A549 (cell line): Measurements from ENCODE around the gene MIA3. TPM values are rescaled to one million over a fixed set of nuclear protein-coding genes. Genes with fewer than 3 reads are reported as not detected.

ENCODE experiments used
- ATAC-seq, 2 experiments: fragments of 200-7000 bp in 1 of 2; fragments of >200 bp in 1 of 2; cut with Nextera tagmentation in 1 of 2; cut with Tn5 transposase in 1 of 2; 3 replicates each; pipeline versions ENCODE4 v1.8.0 to v1.9.1; 2018 to 2020; ENCODE audit warnings: mild to moderate bottlenecking in 1 of 2, moderate library complexity in 1 of 2
- CTCF ChIA-PET: fragments of 300-600 bp; sonication (Branson Sonifier 250); formaldehyde crosslinking; extraction: SDS; loops from one replicate; lab custom pipeline; 2021; ENCODE audit warnings: antibody characterized with exemption, inconsistent platforms; lab: Yijun Ruan, JAX
- POLR2A ChIA-PET: fragments of 350-600 bp; formaldehyde crosslinking; extraction: SDS; loops from one replicate; lab custom pipeline; 2021; ENCODE audit warnings: antibody characterized with exemption, inconsistent platforms; lab: Yijun Ruan, JAX
- DNase-seq, 2 experiments: peaks; one replicate each; pipeline versions ENCODE4 v3.0.0 to v3.0.0-alpha.2; 2011 to 2016; ENCODE audit warnings: low read depth in 1 of 2, low spot score in 1 of 2
- FAIRE-seq: peaks from 2 replicates; lab custom pipeline; 2011; peaks lifted over from hg19 to GRCh38; lab: Jason Lieb, UNC
- H3K27ac ChIP-seq, 2 experiments: fragments of >200 bp; sonication (Bioruptor Twin); formaldehyde crosslinking; 3 replicates each; pipeline ENCODE4 v1.5.1; 2016 to 2017
- H3K4me1 ChIP-seq: fragments of >200 bp; sonication (Bioruptor Twin); formaldehyde crosslinking; 3 replicates; pipeline ENCODE4 v1.6.1; 2016
- H3K4me2 ChIP-seq: fragments of >200 bp; sonication (Bioruptor Twin); formaldehyde crosslinking; 3 replicates; pipeline ENCODE4 v1.6.1; 2016
- H3K4me3 ChIP-seq: fragments of >200 bp; sonication (Bioruptor Twin); formaldehyde crosslinking; 3 replicates; pipeline ENCODE4 v1.5.1; 2016
- H3K9me3 ChIP-seq: fragments of >200 bp; sonication (Bioruptor Twin); formaldehyde crosslinking; 3 replicates; pipeline ENCODE4 v1.6.1; 2016
- ATOH8 ChIP-seq: fragments of 250-450 bp; sonication (Bioruptor Pico); IDR thresholded peaks from 2 replicates; pipeline ENCODE4 v1.5.0; 2020; ENCODE audit warnings: low read depth, mild to moderate bottlenecking, moderate library complexity
- BHLHE40 ChIP-seq: IDR thresholded peaks from 2 replicates; pipeline ENCODE4 v1.6.1; 2012; ENCODE audit warnings: low read depth, low read length, inconsistent platforms
- CEBPB ChIP-seq, 2 experiments: fragments of >200 bp in 1 of 2; sonication (Bioruptor Twin) in 1 of 2; formaldehyde crosslinking in 1 of 2; IDR thresholded peaks; 2 replicates each; pipeline ENCODE4 v1.6.1; 2012 to 2016
- CHD2 ChIP-seq: fragments of 150-350 bp; IDR thresholded peaks from 2 replicates; pipeline ENCODE4 v1.6.1; 2014; ENCODE audit warnings: low read length; ENCODE audit not compliant: partially characterized antibody
- E2F6 ChIP-seq: IDR thresholded peaks from 2 replicates; pipeline ENCODE4 v1.6.1; 2012; ENCODE audit warnings: low read depth, borderline replicate concordance
- EHF ChIP-seq: fragments of 250-450 bp; sonication (Bioruptor Pico); IDR thresholded peaks from 2 replicates; pipeline ENCODE4 v1.5.0; 2020; ENCODE audit warnings: mild to moderate bottlenecking
- ELK1 ChIP-seq: fragments of 150-350 bp; IDR thresholded peaks from 2 replicates; pipeline ENCODE4 v1.6.1; 2014; ENCODE audit warnings: low read depth, mild to moderate bottlenecking, low read length
- EP300 ChIP-seq, 2 experiments: fragments of >200 bp; sonication (Bioruptor Twin); formaldehyde crosslinking; IDR thresholded peaks; 2 replicates in 1 of 2; 3 replicates in 1 of 2; pipeline ENCODE4 v1.6.1; 2016 to 2017
- ESRRA ChIP-seq: fragments of 150-350 bp; IDR thresholded peaks from 2 replicates; pipeline ENCODE4 v1.6.1; 2014; ENCODE audit warnings: mild to moderate bottlenecking, low read length, borderline replicate concordance
- FOSB ChIP-seq: fragments of 250-450 bp; sonication (Bioruptor Pico); IDR thresholded peaks from 2 replicates; pipeline ENCODE4 v1.5.0; 2020; ENCODE audit warnings: mild to moderate bottlenecking, moderate library complexity
- FOXS1 ChIP-seq: fragments of 250-450 bp; sonication (Bioruptor Pico); IDR thresholded peaks from 2 replicates; pipeline ENCODE4 v1.5.0; 2020; ENCODE audit warnings: mild to moderate bottlenecking, moderate library complexity
- GATA3 ChIP-seq: IDR thresholded peaks from 2 replicates; pipeline ENCODE4 v1.6.1; 2012; ENCODE audit warnings: borderline replicate concordance
- HDAC2 ChIP-seq: fragments of 200-600 bp; sonication (generic); IDR thresholded peaks from 2 replicates; pipeline ENCODE4 v1.6.1; 2016
- HES2 ChIP-seq: fragments of >200 bp; sonication (Bioruptor Twin); formaldehyde crosslinking; IDR thresholded peaks from 2 replicates; pipeline ENCODE4 v1.6.1; 2016
- HOXA7 ChIP-seq: fragments of 250-450 bp; sonication (Bioruptor Pico); IDR thresholded peaks from 2 replicates; pipeline ENCODE4 v1.5.0; 2020; ENCODE audit warnings: mild to moderate bottlenecking, moderate library complexity
- KDM5A ChIP-seq: fragments of 200-600 bp; sonication (generic); IDR thresholded peaks from 2 replicates; pipeline ENCODE4 v1.6.1; 2016; ENCODE audit warnings: antibody characterized with exemption, mild to moderate bottlenecking
- MAX ChIP-seq: IDR thresholded peaks from 2 replicates; pipeline ENCODE4 v1.6.1; 2012
- MAZ ChIP-seq: fragments of 150-350 bp; IDR thresholded peaks from 2 replicates; pipeline ENCODE4 v1.6.1; 2014; ENCODE audit warnings: antibody characterized with exemption, low read depth, low read length, borderline replicate concordance
- NFE2L2 ChIP-seq: fragments of 150-350 bp; conservative IDR thresholded peaks from 2 replicates; pipeline ENCODE4 v1.6.1; 2014; ENCODE audit warnings: low read length
- PHF8 ChIP-seq: fragments of 200-600 bp; sonication (generic); IDR thresholded peaks from 2 replicates; pipeline ENCODE4 v1.6.1; 2016; ENCODE audit warnings: low read depth, mild to moderate bottlenecking, antibody characterized with exemption, moderate library complexity, borderline replicate concordance
- POLR2AphosphoS2 ChIP-seq: conservative IDR thresholded peaks from 2 replicates; pipeline ENCODE4 v1.6.1; 2012; ENCODE audit warnings: low read length, improper control_type of control experiment, inconsistent platforms
- RCOR1 ChIP-seq: fragments of 150-350 bp; IDR thresholded peaks from 2 replicates; pipeline ENCODE4 v1.6.1; 2014; ENCODE audit warnings: antibody characterized with exemption, low read length, low read depth
- ZSCAN20 ChIP-seq: fragments of 250-450 bp; sonication (Bioruptor Pico); IDR thresholded peaks from 2 replicates; pipeline ENCODE4 v1.8.0; 2022; ENCODE audit warnings: mild to moderate bottlenecking, moderate library complexity
- WGBS: methylation state at CpG from one replicate; pipeline ENCODE4 v1.1.6; 2017; ENCODE audit errors: missing lambda C conversion rate; 5-methylcytosine and 5-hydroxymethylcytosine counted together
- polyA plus RNA-seq, 4 experiments: library from polyadenylated mRNA; depleted of rRNA in 3 of 4; stranded (reverse); fragments of >200 nt; fragmentation: RNase III in 1 of 4; extraction: RNeasy Plus Mini Kit Qiagen cat#74134 plus additional on column Dnase treatment in 1 of 4; gene quantifications; 2 replicates in 3 of 4; 3 replicates in 1 of 4; pipeline ENCODE4 v1.2.3, GENCODE V29; 2011 to 2017
- TF ChIP-seq, protein P1 (sequence below): fragments of >200 bp; sonication (Bioruptor Twin); formaldehyde crosslinking; IDR thresholded peaks from 3 replicates; pipeline ENCODE4 v1.5.1; 2016
- TF ChIP-seq, protein P2 (sequence below): fragments of >200 bp; sonication (Bioruptor Twin); formaldehyde crosslinking; IDR thresholded peaks from 3 replicates; pipeline ENCODE4 v1.6.1; 2016
- TF ChIP-seq, protein P3 (sequence below): IDR thresholded peaks from 2 replicates; pipeline ENCODE4 v1.6.1; 2012
- TF ChIP-seq, protein P4 (sequence below): fragments of 200-600 bp; sonication (generic); IDR thresholded peaks from 2 replicates; pipeline ENCODE4 v1.6.1; 2016; ENCODE audit warnings: antibody characterized with exemption, mild to moderate bottlenecking, moderate library complexity

Gene MIA3
- polyA plus RNA-seq, 2 of the 4 experiments (the other 2 are of a cell fraction): 17.2 to 39.2 TPM

DNA sequence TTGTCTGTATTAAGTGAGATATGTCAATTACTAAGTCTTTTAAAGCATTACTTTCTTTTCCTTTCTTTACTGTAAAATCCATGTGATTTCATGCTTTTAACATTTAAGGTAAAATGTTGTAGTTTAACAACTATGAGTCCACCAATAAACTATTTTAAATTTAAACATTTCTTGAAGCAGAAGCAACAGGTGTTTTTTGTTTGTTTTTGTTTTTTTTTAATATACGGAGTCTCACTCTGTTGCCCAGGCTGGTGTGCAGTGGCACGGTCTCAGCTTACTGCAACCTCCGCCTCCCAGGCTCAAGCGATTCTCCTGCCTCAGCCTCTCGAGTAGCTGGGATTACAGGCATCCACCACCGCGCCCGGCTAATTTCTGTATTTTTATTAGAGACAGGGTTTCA lies 78.8 kb downstream of the MIA3 start:
- ATAC-seq: no peak
- no peak for FAIRE-seq
- 96% methylated on average over 8 of the region's 8 CpGs for WGBS
- Histone ChIP-seq H3K27ac (no peak overlapping the region), H3K4me1 (no peaks in the 10 kb centered on the region), H3K4me3 (no peak overlapping the region), H3K4me2 (no peak overlapping the region), H3K9me3 (no peaks in the 10 kb centered on the region)
- POLR2A ChIA-PET: no interaction called here
- TF ChIP-seq NFE2L2: no peak
- TF ChIP-seq ZSCAN20 (CRISPR knock-in tag): no peak
- no peak for TF ChIP-seq FOXS1 (CRISPR knock-in tag)
- no peak for TF ChIP-seq E2F6
- TF ChIP-seq, protein P1, sequence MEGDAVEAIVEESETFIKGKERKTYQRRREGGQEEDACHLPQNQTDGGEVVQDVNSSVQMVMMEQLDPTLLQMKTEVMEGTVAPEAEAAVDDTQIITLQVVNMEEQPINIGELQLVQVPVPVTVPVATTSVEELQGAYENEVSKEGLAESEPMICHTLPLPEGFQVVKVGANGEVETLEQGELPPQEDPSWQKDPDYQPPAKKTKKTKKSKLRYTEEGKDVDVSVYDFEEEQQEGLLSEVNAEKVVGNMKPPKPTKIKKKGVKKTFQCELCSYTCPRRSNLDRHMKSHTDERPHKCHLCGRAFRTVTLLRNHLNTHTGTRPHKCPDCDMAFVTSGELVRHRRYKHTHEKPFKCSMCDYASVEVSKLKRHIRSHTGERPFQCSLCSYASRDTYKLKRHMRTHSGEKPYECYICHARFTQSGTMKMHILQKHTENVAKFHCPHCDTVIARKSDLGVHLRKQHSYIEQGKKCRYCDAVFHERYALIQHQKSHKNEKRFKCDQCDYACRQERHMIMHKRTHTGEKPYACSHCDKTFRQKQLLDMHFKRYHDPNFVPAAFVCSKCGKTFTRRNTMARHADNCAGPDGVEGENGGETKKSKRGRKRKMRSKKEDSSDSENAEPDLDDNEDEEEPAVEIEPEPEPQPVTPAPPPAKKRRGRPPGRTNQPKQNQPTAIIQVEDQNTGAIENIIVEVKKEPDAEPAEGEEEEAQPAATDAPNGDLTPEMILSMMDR: no peak
- TF ChIP-seq HOXA7 (CRISPR knock-in tag): no peak
- no peak for TF ChIP-seq CEBPB (IDR thresholded peaks at IDR 0.05)
- no peak for TF ChIP-seq ESRRA
- no peak for TF ChIP-seq PHF8
- TF ChIP-seq CHD2: no peak
- TF ChIP-seq KDM5A: no peak
- TF ChIP-seq BHLHE40: no peak
- no peak for TF ChIP-seq ELK1
- TF ChIP-seq EP300 (IDR thresholded peaks at IDR 0.05): no peak
- DNase-seq: no peak
- CTCF ChIA-PET: interaction anchor here (1.3 to 1.6 kb wide), 3 partner anchors 9 to 16 kb away, joined by 3 to 5 read pairs (median 4); partner anchors contain the start of genes AIDA and BROX

- no peak for ATAC-seq
- ChIA-PET POLR2A (no interaction called here), CTCF (interaction anchor here (0.6 to 1.9 kb wide), 5 partner anchors 9 to 1427 kb away, joined by 3 to 5 read pairs (median 4); partner anchors contain the start of genes AIDA and BROX)
- TF ChIP-seq EHF (CRISPR knock-in tag) (no peak), MAX (no peak), FOSB (CRISPR knock-in tag) (no peak), RCOR1 (no peak), MAZ (no peak), ATOH8 (CRISPR knock-in tag) (no peak), CEBPB (IDR thresholded peaks at IDR 0.05) (no peak), POLR2AphosphoS2 (no peak), HES2 (no peak), GATA3 (no peak), HDAC2 (no peak)
- TF ChIP-seq, protein P2, sequence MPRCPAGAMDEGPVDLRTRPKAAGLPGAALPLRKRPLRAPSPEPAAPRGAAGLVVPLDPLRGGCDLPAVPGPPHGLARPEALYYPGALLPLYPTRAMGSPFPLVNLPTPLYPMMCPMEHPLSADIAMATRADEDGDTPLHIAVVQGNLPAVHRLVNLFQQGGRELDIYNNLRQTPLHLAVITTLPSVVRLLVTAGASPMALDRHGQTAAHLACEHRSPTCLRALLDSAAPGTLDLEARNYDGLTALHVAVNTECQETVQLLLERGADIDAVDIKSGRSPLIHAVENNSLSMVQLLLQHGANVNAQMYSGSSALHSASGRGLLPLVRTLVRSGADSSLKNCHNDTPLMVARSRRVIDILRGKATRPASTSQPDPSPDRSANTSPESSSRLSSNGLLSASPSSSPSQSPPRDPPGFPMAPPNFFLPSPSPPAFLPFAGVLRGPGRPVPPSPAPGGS: no peak
- TF ChIP-seq, protein P3, sequence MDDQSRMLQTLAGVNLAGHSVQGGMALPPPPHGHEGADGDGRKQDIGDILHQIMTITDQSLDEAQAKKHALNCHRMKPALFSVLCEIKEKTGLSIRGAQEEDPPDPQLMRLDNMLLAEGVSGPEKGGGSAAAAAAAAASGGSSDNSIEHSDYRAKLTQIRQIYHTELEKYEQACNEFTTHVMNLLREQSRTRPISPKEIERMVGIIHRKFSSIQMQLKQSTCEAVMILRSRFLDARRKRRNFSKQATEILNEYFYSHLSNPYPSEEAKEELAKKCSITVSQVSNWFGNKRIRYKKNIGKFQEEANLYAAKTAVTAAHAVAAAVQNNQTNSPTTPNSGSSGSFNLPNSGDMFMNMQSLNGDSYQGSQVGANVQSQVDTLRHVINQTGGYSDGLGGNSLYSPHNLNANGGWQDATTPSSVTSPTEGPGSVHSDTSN: no peak
- TF ChIP-seq, protein P4, sequence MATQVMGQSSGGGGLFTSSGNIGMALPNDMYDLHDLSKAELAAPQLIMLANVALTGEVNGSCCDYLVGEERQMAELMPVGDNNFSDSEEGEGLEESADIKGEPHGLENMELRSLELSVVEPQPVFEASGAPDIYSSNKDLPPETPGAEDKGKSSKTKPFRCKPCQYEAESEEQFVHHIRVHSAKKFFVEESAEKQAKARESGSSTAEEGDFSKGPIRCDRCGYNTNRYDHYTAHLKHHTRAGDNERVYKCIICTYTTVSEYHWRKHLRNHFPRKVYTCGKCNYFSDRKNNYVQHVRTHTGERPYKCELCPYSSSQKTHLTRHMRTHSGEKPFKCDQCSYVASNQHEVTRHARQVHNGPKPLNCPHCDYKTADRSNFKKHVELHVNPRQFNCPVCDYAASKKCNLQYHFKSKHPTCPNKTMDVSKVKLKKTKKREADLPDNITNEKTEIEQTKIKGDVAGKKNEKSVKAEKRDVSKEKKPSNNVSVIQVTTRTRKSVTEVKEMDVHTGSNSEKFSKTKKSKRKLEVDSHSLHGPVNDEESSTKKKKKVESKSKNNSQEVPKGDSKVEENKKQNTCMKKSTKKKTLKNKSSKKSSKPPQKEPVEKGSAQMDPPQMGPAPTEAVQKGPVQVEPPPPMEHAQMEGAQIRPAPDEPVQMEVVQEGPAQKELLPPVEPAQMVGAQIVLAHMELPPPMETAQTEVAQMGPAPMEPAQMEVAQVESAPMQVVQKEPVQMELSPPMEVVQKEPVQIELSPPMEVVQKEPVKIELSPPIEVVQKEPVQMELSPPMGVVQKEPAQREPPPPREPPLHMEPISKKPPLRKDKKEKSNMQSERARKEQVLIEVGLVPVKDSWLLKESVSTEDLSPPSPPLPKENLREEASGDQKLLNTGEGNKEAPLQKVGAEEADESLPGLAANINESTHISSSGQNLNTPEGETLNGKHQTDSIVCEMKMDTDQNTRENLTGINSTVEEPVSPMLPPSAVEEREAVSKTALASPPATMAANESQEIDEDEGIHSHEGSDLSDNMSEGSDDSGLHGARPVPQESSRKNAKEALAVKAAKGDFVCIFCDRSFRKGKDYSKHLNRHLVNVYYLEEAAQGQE: no peak
- no peak for FAIRE-seq
- 74% methylated on average over 2 of the region's 2 CpGs for WGBS
- Histone ChIP-seq H3K4me3 (no peak overlapping the region), H3K4me2 (no peak overlapping the region), H3K4me1 (no peaks in the 10 kb centered on the region), H3K27ac (no peak overlapping the region), H3K9me3 (no peaks in the 10 kb centered on the region)
- no peak for DNase-seq
These were observed 79.3 kb downstream of the MIA3 start for GRCh38 chr1:222697203-222697602.
